Measurements from ENCODE around the gene UGGT2.
"Not testable (repeated sequence)": the region's sequence is repeated elsewhere in the genome, so short reads cannot be mapped to it uniquely, and the experiment has no call there.

Gene UGGT2

DNA sequence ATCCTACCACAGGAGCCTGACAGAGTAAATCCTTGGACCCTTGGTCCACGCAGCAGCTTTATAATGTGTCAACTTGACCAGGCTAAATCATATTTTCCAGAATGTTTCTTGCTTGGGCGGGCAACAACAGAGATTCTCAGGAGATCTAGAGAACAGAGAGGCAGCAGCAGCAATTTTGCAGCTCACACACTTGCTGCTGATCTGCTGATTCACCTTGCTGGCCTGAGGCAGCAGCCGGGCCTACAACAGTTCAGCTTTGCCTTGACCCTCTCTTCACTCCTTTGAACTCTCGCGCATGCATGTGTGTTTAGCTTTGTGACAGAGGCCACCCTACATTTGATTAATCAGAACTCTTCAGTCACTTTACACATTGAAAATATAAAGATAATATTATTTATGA lies 159.3 kb downstream of the UGGT2 start:
- DNase-seq = no peak

- DNase-seq = no peak
Measured at GRCh38 chr13:95882121-95882520, 171.1 kb downstream of the UGGT2 start.

DNA sequence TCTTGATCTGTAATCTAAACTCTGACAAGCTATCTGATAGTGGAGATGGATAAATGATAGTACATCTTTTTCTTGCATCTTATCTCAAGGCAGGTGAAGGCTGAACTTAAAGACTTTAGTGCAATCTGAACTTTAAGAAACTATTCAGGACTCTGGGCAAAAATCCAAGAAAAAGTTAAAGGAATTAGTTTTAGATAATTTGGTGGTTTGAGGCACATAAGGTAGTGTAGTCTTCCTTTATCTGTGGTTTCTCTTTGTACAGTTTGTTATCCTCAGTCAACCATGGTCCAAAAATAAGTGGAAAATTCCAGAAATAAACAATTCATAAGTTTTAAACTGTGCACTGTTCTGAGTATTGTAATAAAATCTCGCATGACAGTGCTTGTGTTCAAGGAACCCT lies 172.9 kb downstream of the UGGT2 start:
- DNase-seq = no peak

DNA sequence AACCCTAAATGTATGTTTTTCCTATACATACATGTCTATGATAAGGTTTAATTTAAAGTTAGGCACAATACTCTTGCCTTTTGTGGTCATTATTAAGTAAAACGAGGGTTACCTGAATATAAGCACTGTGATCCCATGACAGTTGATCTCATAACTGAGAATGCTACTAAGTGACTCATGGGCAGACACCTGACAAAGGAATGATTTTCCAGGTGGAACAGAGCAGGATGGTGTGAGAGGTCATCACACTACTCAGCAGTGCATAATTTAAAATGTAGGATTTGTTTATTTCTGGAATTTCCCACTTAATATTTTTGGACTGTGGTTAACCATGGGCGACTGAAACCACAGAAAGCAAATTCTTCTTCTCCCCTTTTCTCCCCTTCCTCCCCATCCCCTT lies 178.9 kb downstream of the UGGT2 start:
- no peak for DNase-seq

- DNase-seq = no peak
Measured at GRCh38 chr13:95870421-95870820, 182.8 kb downstream of the UGGT2 start.

DNA sequence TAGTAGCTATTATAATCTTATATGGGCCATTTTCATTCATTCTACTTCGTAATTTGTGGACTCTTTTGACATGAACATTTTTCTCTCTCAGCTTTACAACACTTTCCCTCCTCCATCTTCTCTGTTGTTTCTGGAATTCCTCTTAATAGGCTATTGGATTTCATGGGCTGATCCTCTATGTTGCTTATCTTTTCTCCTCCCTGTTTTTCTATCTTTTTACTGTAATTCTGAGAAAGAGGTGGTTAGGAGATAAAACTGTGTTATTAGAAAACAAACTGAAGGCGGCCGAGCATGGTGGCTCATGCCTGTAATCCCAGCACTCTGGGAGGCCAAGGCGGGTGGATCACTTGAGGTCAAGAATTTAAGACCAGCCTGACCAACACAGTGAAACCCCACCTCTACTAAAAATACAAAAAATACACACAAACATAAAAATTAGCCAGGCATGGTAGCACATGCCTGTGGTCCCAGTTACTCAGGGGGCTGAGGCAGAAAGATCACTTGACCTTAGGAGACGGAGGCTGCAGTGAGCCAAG lies 188.1 kb downstream of the UGGT2 start:
- DNase-seq = no peak

DNA sequence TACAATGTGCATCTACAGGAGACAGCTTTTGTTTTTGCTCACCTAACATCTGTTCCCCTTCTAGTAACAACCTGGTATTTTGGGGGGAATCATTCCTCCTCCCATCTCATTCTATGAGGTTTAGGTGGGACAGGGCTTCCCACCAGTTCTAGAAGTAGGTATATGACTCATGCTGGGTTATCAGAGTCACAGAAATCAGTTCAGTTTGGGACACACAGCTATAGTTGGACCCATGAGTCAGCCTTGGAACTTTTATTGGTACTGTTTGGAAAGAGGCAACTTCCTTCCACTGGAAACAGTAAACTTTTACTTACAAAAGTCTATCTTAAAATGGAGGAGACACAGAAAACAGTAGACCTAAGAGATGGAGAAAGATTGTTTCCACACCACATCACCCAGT lies 190.8 kb downstream of the UGGT2 start:
- no peak for DNase-seq

GRCh38 chr13:95861296-95861695 lies 191.9 kb downstream of the UGGT2 start:
- no peak for DNase-seq

- no peak for DNase-seq
Measured at GRCh38 chr13:95858286-95859075, 194.7 kb downstream of the UGGT2 start.

- DNase-seq = not testable (repeated sequence)
Measured at GRCh38 chr13:95845656-95846055, 207.5 kb downstream of the UGGT2 start.

- no peak for DNase-seq
Measured at GRCh38 chr13:95842898-95843297, 210.3 kb downstream of the UGGT2 start.

GRCh38 chr13:95841894-95842293 lies 211.3 kb downstream of the UGGT2 start:
- no peak for DNase-seq

GRCh38 chr13:95834134-95834765 lies 219.0 kb downstream of the UGGT2 start:
- peak; percentile 55 for DNase-seq

DNA sequence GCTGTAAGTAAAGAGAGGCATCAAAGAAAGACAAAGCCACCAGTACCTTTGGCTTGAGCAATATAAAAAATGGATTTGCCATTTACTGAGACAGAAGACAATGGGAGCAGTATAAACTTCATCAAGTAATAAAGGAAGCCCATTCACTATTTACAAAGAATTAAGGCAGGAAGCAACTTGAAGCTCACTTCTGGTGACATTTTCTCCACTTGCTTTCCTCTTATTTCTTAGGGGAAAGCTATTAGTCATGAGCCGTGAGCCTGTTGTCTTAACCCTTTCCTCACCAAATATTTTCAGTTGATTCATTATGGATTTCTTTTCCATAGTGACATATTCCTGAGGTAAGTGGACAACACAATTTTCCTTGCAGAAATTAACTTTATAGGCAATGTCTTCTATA lies 219.5 kb downstream of the UGGT2 start:
- DNase-seq = no peak

GRCh38 chr13:95833126-95833525 lies 220.1 kb downstream of the UGGT2 start:
- DNase-seq = no peak

GRCh38 chr13:95822303-95822702 lies 230.9 kb downstream of the UGGT2 start:
- DNase-seq = no peak

DNA sequence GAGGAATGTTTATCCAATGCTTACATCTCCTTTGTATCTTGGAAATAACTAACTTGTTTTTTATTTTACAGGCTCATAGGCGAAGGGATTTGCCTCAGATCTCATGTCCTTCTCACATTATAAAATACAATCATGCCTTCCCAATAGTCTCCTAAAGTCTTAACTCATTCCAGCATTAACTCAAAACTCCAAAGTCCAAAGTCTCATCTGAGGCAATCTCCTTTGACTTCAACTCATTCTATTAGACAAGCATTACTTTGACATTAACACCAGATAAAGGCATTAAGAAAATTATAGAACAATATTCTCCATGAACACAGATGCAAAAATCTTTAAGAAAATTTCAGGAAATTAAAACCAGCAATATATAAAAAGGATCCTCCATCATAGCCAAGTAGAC lies 238.7 kb downstream of the UGGT2 start:
- DNase-seq = no peak

- DNase-seq = no peak
Measured at GRCh38 chr13:95813139-95813538, 240.1 kb downstream of the UGGT2 start.

- no peak for DNase-seq
Measured at GRCh38 chr13:95809429-95809828, 243.8 kb downstream of the UGGT2 start.

DNA sequence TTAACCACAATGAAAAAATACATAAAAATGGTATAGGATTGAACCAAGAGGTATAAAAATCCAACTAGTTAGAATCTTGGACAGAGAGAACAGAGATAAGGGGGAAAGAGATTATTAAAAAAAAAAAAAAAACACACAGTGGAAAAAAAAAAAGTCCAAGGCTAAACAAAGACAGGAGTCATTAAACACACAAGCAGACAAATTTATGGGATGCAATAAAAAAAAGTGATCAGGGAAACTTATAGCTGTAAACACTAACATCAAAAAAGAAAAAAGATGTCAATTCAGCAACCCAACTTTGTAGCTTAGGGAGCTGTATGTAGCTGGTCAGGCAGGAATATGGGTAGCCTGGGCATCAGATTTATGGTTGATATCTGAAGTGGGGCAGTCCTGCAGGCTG lies 247.3 kb downstream of the UGGT2 start:
- no peak for DNase-seq

- no peak for DNase-seq
Measured at GRCh38 chr13:95801825-95802224, 251.4 kb downstream of the UGGT2 start.

GRCh38 chr13:95800436-95800835 lies 252.8 kb downstream of the UGGT2 start:
- DNase-seq = no peak

DNA sequence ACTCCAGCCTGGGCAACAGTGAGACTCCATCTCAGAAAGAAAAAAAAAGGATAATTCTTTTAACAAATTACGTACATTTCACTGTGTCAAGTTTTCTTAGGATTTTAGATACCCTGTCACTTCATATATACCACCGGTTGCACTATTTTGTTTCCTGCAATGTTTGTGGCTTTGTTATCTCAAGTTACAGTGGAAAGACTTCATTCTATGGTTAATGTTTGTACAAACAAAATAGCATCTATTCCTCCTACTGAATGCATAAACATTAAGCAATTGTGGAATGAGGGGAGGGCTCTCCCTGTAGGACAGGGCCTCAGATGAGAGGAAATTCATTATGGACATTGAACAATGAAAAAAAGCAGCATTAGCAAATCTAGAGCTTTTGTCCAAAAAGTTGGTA lies 256.2 kb downstream of the UGGT2 start:
- no peak for DNase-seq

DNA sequence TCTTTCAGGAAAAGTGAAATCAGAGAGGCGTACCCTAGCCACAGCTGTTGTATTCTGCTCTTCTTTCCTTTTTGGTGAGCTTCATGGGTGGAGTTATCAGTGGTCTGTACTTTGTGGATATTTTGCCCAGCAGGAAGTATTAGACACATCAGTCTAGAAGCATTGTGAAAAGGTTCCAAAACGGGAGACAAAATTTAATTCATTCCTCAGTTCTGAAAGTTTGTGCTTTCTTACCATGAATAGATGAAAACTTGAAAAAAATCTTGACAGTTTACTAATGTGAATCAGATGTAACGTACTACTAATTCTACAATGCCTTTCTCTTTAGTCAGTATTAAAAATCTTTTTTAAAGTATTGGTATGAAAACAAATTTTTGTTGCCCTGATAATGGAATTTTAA lies 259.4 kb downstream of the UGGT2 start:
- DNase-seq = no peak

Measured in CD4-positive, alpha-beta T cell treated with Interleukin-15 for 1 hour (primary cell).